ENCODE data around the gene ERC2. TPM values are rescaled to one million over a fixed set of nuclear protein-coding genes. Genes with fewer than 3 reads are reported as not detected.

The ERC2 gene
- total and polyA plus RNA-seq, 2 donors (not counting 1 experiment from before 2014, with no cell fraction given) = 0.14 to 0.17 TPM

GRCh38 chr3:56048946-56049345 is 419.3 kb downstream of the ERC2 start:
- DNase-seq (ENCODE audit: low read depth in 2 of 2) = no peak
- H3K4me3 ChIP-seq (replicated peaks in 1 of 4; ENCODE audit: control extremely low read depth in 1 of 4, insufficient read depth in 1 of 4, low read depth in 3 of 4, low read length in 4 of 4) = no peak overlapping the region
- H3K4me2 ChIP-seq (ENCODE audit: extremely low read depth, insufficient read depth, low read length) = no peak overlapping the region
- H3K27ac ChIP-seq (ENCODE audit: insufficient read depth, low read length) = no peak overlapping the region
- no peaks in the 10 kb centered on the region for H3K4me1 ChIP-seq (ENCODE audit: control insufficient read depth, extremely low read depth, insufficient read depth, low read length)
- no peaks in the 10 kb centered on the region for H3K9me3 ChIP-seq (ENCODE audit: control insufficient read depth, insufficient read depth, low read depth, low read length)
- no peaks in the 10 kb centered on the region for H3K79me2 ChIP-seq (ENCODE audit: control insufficient read depth, insufficient read depth, low read length)
- H3K27me3 ChIP-seq (ENCODE audit: control insufficient read depth, insufficient read depth, low read length) = no peaks in the 10 kb centered on the region
- no peak overlapping the region for H3K9ac ChIP-seq (ENCODE audit: insufficient read depth, low read length)
- no peak for TF ChIP-seq EZH2 (IDR thresholded peaks at IDR 0.05; ENCODE audit: low read length, missing control alignments)
- TF ChIP-seq CTCF (conservative IDR thresholded peaks at IDR 0.05 in 1 of 2, IDR thresholded peaks at IDR 0.05 in 1 of 2; ENCODE audit: low read depth in 1 of 2, low read length in 2 of 2) = no peak
- H2AFZ ChIP-seq (ENCODE audit: low read length) = no peak overlapping the region
- no peaks in the 10 kb centered on the region for H3K36me3 ChIP-seq (ENCODE audit: control insufficient read depth, insufficient read depth, low read length)
- H4K20me1 ChIP-seq (ENCODE audit: control insufficient read depth, extremely low read depth, insufficient read depth, low read length) = no peaks in the 10 kb centered on the region

- no peaks in the 10 kb centered on the region for H3K36me3 ChIP-seq (ENCODE audit: control insufficient read depth, insufficient read depth, low read length)
- no peak overlapping the region for H2AFZ ChIP-seq (ENCODE audit: low read length)
- H3K4me1 ChIP-seq (ENCODE audit: control insufficient read depth, extremely low read depth, insufficient read depth, low read length) = no peaks in the 10 kb centered on the region
- TF ChIP-seq CTCF (conservative IDR thresholded peaks at IDR 0.05 in 1 of 2, IDR thresholded peaks at IDR 0.05 in 1 of 2; ENCODE audit: low read depth in 1 of 2, low read length in 2 of 2) (no peak), EZH2 (IDR thresholded peaks at IDR 0.05; ENCODE audit: low read length, missing control alignments) (no peak)
- no peak for DNase-seq (ENCODE audit: low read depth in 2 of 2)
- no peaks in the 10 kb centered on the region for H3K9me3 ChIP-seq (ENCODE audit: control insufficient read depth, insufficient read depth, low read depth, low read length)
- no peaks in the 10 kb centered on the region for H4K20me1 ChIP-seq (ENCODE audit: control insufficient read depth, extremely low read depth, insufficient read depth, low read length)
- H3K4me2 ChIP-seq (ENCODE audit: extremely low read depth, insufficient read depth, low read length) = no peak overlapping the region
- no peaks in the 10 kb centered on the region for H3K27me3 ChIP-seq (ENCODE audit: control insufficient read depth, insufficient read depth, low read length)
- H3K9ac ChIP-seq (ENCODE audit: insufficient read depth, low read length) = no peak overlapping the region
- no peak overlapping the region for H3K27ac ChIP-seq (ENCODE audit: insufficient read depth, low read length)
- no peak overlapping the region for H3K4me3 ChIP-seq (replicated peaks in 1 of 4; ENCODE audit: control extremely low read depth in 1 of 4, insufficient read depth in 1 of 4, low read depth in 3 of 4, low read length in 4 of 4)
- no peaks in the 10 kb centered on the region for H3K79me2 ChIP-seq (ENCODE audit: control insufficient read depth, insufficient read depth, low read length)
Measured at GRCh38 chr3:56048331-56048730, 419.9 kb downstream of the ERC2 start.

GRCh38 chr3:56042326-56042951 is 425.8 kb downstream of the ERC2 start:
- H4K20me1 ChIP-seq (ENCODE audit: control insufficient read depth, extremely low read depth, insufficient read depth, low read length) = no peaks in the 10 kb centered on the region
- TF ChIP-seq CTCF (conservative IDR thresholded peaks at IDR 0.05 in 1 of 2, IDR thresholded peaks at IDR 0.05 in 1 of 2; ENCODE audit: low read depth in 1 of 2, low read length in 2 of 2) (peak; percentile 59 to 63), EZH2 (IDR thresholded peaks at IDR 0.05; ENCODE audit: low read length, missing control alignments) (no peak)
- DNase-seq (ENCODE audit: low read depth in 2 of 2) = peak; percentile 58 to 68
- no peaks in the 10 kb centered on the region for H3K9me3 ChIP-seq (ENCODE audit: control insufficient read depth, insufficient read depth, low read depth, low read length)
- H3K27me3 ChIP-seq (ENCODE audit: control insufficient read depth, insufficient read depth, low read length) = no peaks in the 10 kb centered on the region
- H3K79me2 ChIP-seq (ENCODE audit: control insufficient read depth, insufficient read depth, low read length) = no peaks in the 10 kb centered on the region
- no peak overlapping the region for H3K27ac ChIP-seq (ENCODE audit: insufficient read depth, low read length)
- no peak overlapping the region for H3K4me3 ChIP-seq (replicated peaks in 1 of 4; ENCODE audit: control extremely low read depth in 1 of 4, insufficient read depth in 1 of 4, low read depth in 3 of 4, low read length in 4 of 4)
- no peak overlapping the region for H3K4me2 ChIP-seq (ENCODE audit: extremely low read depth, insufficient read depth, low read length)
- H3K4me1 ChIP-seq (ENCODE audit: control insufficient read depth, extremely low read depth, insufficient read depth, low read length) = no peaks in the 10 kb centered on the region
- no peaks in the 10 kb centered on the region for H3K36me3 ChIP-seq (ENCODE audit: control insufficient read depth, insufficient read depth, low read length)
- no peak overlapping the region for H2AFZ ChIP-seq (ENCODE audit: low read length)
- H3K9ac ChIP-seq (ENCODE audit: insufficient read depth, low read length) = no peak overlapping the region

Measured in fibroblast of lung (primary cell).